ENCODE data around the gene SPINK5.

SPINK5 gene

DNA sequence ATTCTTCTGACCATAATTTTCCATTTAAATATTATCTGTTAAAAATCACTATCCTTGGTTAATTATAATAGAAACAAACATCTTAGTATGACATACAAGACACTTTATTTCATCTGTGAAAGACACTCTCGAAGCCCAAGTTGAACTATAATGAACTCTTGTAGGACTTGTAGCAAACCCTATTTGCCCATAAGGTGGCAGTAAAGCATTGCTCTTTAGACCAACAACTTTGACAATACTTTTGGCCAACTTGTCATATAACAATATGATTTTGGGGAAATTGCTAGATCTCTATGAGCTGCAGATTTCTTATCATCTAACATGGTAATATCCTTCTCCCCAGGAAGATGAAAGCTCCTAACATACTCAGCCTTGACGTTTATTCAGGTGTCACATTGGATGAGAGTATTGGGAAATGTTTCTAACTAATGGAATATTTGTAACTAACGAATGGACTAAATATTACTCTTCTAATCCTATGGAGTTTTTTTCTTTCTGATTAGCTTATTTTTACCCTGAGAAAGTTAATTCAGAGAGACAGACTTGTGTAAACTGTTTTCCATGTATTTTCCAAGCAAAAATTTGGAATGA lies 115.5 kb downstream of the SPINK5 start:
- DNase-seq = peak; percentile 22 to 50

DNA sequence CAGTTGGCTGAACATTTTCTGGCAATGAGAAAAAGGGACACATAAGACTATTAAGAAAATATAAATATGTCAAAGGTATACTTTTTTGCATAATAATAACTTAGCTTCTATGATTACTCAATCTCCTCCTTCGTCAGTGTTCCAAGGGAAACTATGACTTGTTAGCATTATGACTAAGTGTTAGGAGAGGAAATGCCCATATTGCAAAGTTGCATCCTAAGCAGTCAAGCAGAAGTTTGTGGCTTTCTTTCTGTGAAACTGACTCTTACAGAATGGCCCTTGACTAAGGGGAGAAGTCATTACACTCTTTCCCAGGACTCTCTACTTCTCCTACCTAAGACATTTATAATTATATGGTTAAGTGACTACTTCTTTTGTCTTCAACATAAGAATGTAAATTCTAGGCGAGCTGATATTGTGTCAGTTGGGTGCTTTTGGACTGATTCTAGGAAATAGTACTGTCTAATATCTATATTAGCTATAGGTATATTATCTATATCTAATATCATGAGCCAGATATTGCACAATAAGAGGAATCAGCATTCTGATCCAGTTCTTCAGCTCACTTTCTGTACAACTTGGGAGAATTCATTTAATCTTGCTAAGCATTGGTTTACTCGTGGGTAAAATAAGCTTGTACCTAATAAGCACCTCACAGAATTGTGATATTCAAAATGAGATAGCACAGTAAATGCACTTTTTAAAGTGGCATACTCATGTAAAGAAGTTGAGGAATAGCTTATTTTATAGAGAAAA lies 122.6 kb downstream of the SPINK5 start:
- DNase-seq = no peak
